HepG2 (cell line): Measurements from ENCODE around the gene EMP2. TPM values are rescaled to one million over a fixed set of nuclear protein-coding genes. Genes with fewer than 3 reads are reported as not detected.

Source experiments
- ADNP ChIP-seq: sonication (generic); formaldehyde crosslinking; IDR thresholded peaks from 2 replicates; pipeline ENCODE4 v1.4.0; 2020; ENCODE audit warnings: missing genetic modification reagents
- BCL6 ChIP-seq: IDR thresholded peaks from 2 replicates; pipeline ENCODE4 v1.6.1; 2016; ENCODE audit warnings: missing genetic modification reagents, missing compliant biosample characterization
- CTCF ChIP-seq: sonication (generic); formaldehyde crosslinking; IDR thresholded peaks from 2 replicates; pipeline ENCODE4 v1.5.0; 2020; ENCODE audit warnings: mild to moderate bottlenecking, missing genetic modification reagents, moderate library complexity
- DMTF1 ChIP-seq: sonication (generic); formaldehyde crosslinking; IDR thresholded peaks from 2 replicates; pipeline ENCODE4 v1.4.0; 2020; ENCODE audit warnings: mild to moderate bottlenecking, missing genetic modification reagents
- DNMT1 ChIP-seq: sonication (generic); formaldehyde crosslinking; IDR thresholded peaks from 2 replicates; pipeline ENCODE4 v1.5.1; 2020; ENCODE audit warnings: mild to moderate bottlenecking, missing genetic modification reagents
- FLYWCH1 ChIP-seq: sonication (generic); formaldehyde crosslinking; IDR thresholded peaks from 2 replicates; pipeline ENCODE4 v1.8.1; 2023; ENCODE audit warnings: mild to moderate bottlenecking, missing genetic modification reagents
- HINFP ChIP-seq: sonication (generic); formaldehyde crosslinking; IDR thresholded peaks from 2 replicates; pipeline ENCODE4 v1.4.0; 2020; ENCODE audit warnings: low read depth, mild to moderate bottlenecking, missing genetic modification reagents
- HNF4G ChIP-seq, 2 experiments: sonication (generic) in 1 of 2; formaldehyde crosslinking in 1 of 2; IDR thresholded peaks; 2 replicates each; pipeline versions ENCODE4 v1.4.0 to v1.6.1; 2011 to 2020; ENCODE audit warnings: borderline replicate concordance in 2 of 2, low read depth in 2 of 2, mild to moderate bottlenecking in 2 of 2, low read length in 1 of 2, missing genetic modification reagents in 1 of 2, moderate library complexity in 1 of 2
- HNRNPLL ChIP-seq: fragments of 200-400 bp; formaldehyde crosslinking; IDR thresholded peaks from 2 replicates; pipeline ENCODE4 v1.6.1; 2017; ENCODE audit warnings: mild to moderate bottlenecking, low read depth, low read length; ENCODE audit not compliant: poor library complexity, severe bottlenecking
- KAT8 ChIP-seq: IDR thresholded peaks from 2 replicates; pipeline ENCODE4 v1.6.1; 2016; ENCODE audit warnings: missing genetic modification reagents, missing compliant biosample characterization
- MAFF ChIP-seq: IDR thresholded peaks from 2 replicates; pipeline ENCODE4 v1.6.1; 2011; ENCODE audit warnings: low read depth, low read length, improper control_type of control experiment
- MAFG ChIP-seq: sonication (generic); formaldehyde crosslinking; IDR thresholded peaks from 2 replicates; pipeline ENCODE4 v1.5.1; 2020; ENCODE audit warnings: mild to moderate bottlenecking, missing genetic modification reagents
- PBX3 ChIP-seq: sonication (generic); formaldehyde crosslinking; IDR thresholded peaks from 2 replicates; pipeline ENCODE4 v1.8.1; 2023; ENCODE audit warnings: missing genetic modification reagents, inconsistent platforms, borderline replicate concordance
- RFXANK ChIP-seq: IDR thresholded peaks from 2 replicates; pipeline ENCODE4 v1.6.1; 2016
- SALL1 ChIP-seq: sonication (generic); formaldehyde crosslinking; IDR thresholded peaks from 2 replicates; pipeline ENCODE4 v1.8.0; 2022; ENCODE audit warnings: mild to moderate bottlenecking, missing genetic modification reagents
- STAT5B ChIP-seq: sonication (generic); formaldehyde crosslinking; IDR thresholded peaks from 2 replicates; pipeline ENCODE4 v1.4.0; 2020; ENCODE audit warnings: missing genetic modification reagents
- ZNF350 ChIP-seq: sonication (generic); formaldehyde crosslinking; IDR thresholded peaks from 2 replicates; pipeline ENCODE4 v1.4.0; 2020; ENCODE audit warnings: mild to moderate bottlenecking, low read depth, missing genetic modification reagents, borderline replicate concordance
- ZNF354B ChIP-seq: sonication (generic); formaldehyde crosslinking; IDR thresholded peaks from 2 replicates; pipeline ENCODE4 v1.8.0; 2022; ENCODE audit warnings: mild to moderate bottlenecking, missing genetic modification reagents
- ZNF570 ChIP-seq: sonication (generic); formaldehyde crosslinking; IDR thresholded peaks from 2 replicates; pipeline ENCODE4 v1.4.0; 2020; ENCODE audit warnings: mild to moderate bottlenecking, missing genetic modification reagents, borderline replicate concordance
- ZNF784 ChIP-seq: sonication (generic); formaldehyde crosslinking; IDR thresholded peaks from 2 replicates; pipeline ENCODE4 v1.5.1; 2020; ENCODE audit warnings: missing genetic modification reagents, mild to moderate bottlenecking, borderline replicate concordance
- ZSCAN31 ChIP-seq: sonication (generic); formaldehyde crosslinking; IDR thresholded peaks from 2 replicates; pipeline ENCODE4 v1.5.0; 2020; ENCODE audit warnings: low read depth, mild to moderate bottlenecking, missing genetic modification reagents
- polyA plus RNA-seq, 8 experiments: library from polyadenylated mRNA; depleted of rRNA in 3 of 8; stranded (reverse) in 7 of 8; unstranded in 1 of 8; fragments of >200 nt; fragmentation: Illumina TruSeq in 4 of 8; extraction: Trizol in 4 of 8; gene quantifications; 2 replicates each; pipeline versions ENCODE4 v1.2.1 to v1.2.3, GENCODE V29; 2011 to 2016; ENCODE audit warnings: low read depth in 4 of 8, missing spikeins in 1 of 8, mixed read lengths in 1 of 8; ENCODE audit not compliant: insufficient read depth in 1 of 8
- total RNA-seq, 5 experiments: library from RNA; depleted of rRNA; stranded (reverse); fragments of >200 nt; fragmentation: Illumina TruSeq; extraction: Trizol; gene quantifications; 2 replicates each; pipeline ENCODE4 v1.2.3, GENCODE V29; 2016; ENCODE audit warnings: low read depth in 1 of 5

The EMP2 gene
- total and polyA plus RNA-seq, 2 of the 13 experiments (the other 11 are each of a cell fraction or from before 2014, with no cell fraction given) = 24.6 to 91.2 TPM

- TF ChIP-seq ZSCAN31 (CRISPR knock-in tag) = no peak
- TF ChIP-seq HNRNPLL = no peak
- TF ChIP-seq DNMT1 (CRISPR knock-in tag) = no peak
- TF ChIP-seq PBX3 (CRISPR knock-in tag) = no peak
- no peak for TF ChIP-seq CTCF (CRISPR knock-in tag)
- TF ChIP-seq MAFG (CRISPR knock-in tag) = no peak
- TF ChIP-seq ZNF784 (CRISPR knock-in tag) = 0 out of 2 replicates have a peak, but pooled peaks have one; percentile 62
- no peak for TF ChIP-seq KAT8 (CRISPR knock-in tag)
- no peak for TF ChIP-seq FLYWCH1 (CRISPR knock-in tag)
- 0 out of 2 replicates have a peak, but pooled peaks have one; percentile 48 for TF ChIP-seq ZNF350
- no peak for TF ChIP-seq DMTF1 (CRISPR knock-in tag)
- no peak for TF ChIP-seq ZNF570
- no peak for TF ChIP-seq STAT5B (CRISPR knock-in tag)
- TF ChIP-seq SALL1 (CRISPR knock-in tag) = peak; percentile 83
- TF ChIP-seq RFXANK = no peak
- TF ChIP-seq HINFP (CRISPR knock-in tag) = no peak
- peak; percentile 81 for TF ChIP-seq BCL6
- TF ChIP-seq HNF4G (IDR thresholded peaks at IDR 0.05; ENCODE audit: borderline replicate concordance, low read depth, low read length) = no peak
- no peak for TF ChIP-seq HNF4G (CRISPR knock-in tag; IDR thresholded peaks at IDR 0.05; ENCODE audit: borderline replicate concordance, low read depth)
- no peak for TF ChIP-seq ZNF354B (CRISPR knock-in tag)
- TF ChIP-seq ADNP (CRISPR knock-in tag) = 0 out of 2 replicates have a peak, but pooled peaks have one; percentile 6
- no peak for TF ChIP-seq MAFF
Measured at GRCh38 chr16:10601444-10602408, 21.3 kb upstream of the EMP2 start (continued).
